OCI-LY7 (cell line): ENCODE results near the gene BCAS4. TPM values are rescaled to one million over a fixed set of nuclear protein-coding genes. Genes with fewer than 3 reads are reported as not detected.

ENCODE experiments used
- BruUV-seq: library from RNA; stranded (reverse); fragments of 400-500 nt; replicated peaks from 2 replicates; lab custom pipeline; 2021; lab: Mats Ljungman, UMichigan
- CTCF ChIA-PET: fragments of 300-600 bp; sonication (Branson Sonifier 250); formaldehyde crosslinking; loops from one replicate; lab custom pipeline; 2022; ENCODE audit warnings: antibody characterized with exemption; ENCODE audit not compliant: unreplicated experiment; lab: Charles Lee
- POLR2A ChIA-PET: fragments of 300-600 bp; sonication (Branson Sonifier 250); formaldehyde crosslinking; loops from one replicate; lab custom pipeline; 2022; ENCODE audit warnings: antibody characterized with exemption; lab: Charles Lee
- DNase-seq: peaks from one replicate; pipeline ENCODE4 v3.0.0-alpha.2; 2015; ENCODE audit warnings: low spot score
- H2AFZ ChIP-seq: fragments of 200-600 bp; sonication (generic), shearing (Covaris generic); 2 replicates; pipeline ENCODE4 v1.6.1; 2014; ENCODE audit warnings: mild to moderate bottlenecking, antibody characterized with exemption, low read length, moderate library complexity
- H3K27ac ChIP-seq: fragments of 200-600 bp; sonication (generic); 2 replicates; pipeline ENCODE4 v1.5.1; 2014; ENCODE audit warnings: mixed run types, low read depth, mild to moderate bottlenecking, moderate library complexity, low read length, inconsistent platforms; ENCODE audit not compliant: poor library complexity, severe bottlenecking
- H3K36me3 ChIP-seq: fragments of 200-600 bp; sonication (generic); 2 replicates; pipeline ENCODE4 v1.6.1; 2014; ENCODE audit warnings: mild to moderate bottlenecking, antibody characterized with exemption, low read length, moderate library complexity, mixed read lengths; ENCODE audit not compliant: insufficient read depth
- H3K4me1 ChIP-seq: fragments of 200-600 bp; sonication (generic); 2 replicates; pipeline ENCODE4 v1.5.1; 2014; ENCODE audit warnings: mild to moderate bottlenecking, low read length; ENCODE audit not compliant: insufficient read depth, poor library complexity, severe bottlenecking
- H3K4me2 ChIP-seq: fragments of 200-600 bp; sonication (generic); 2 replicates; pipeline ENCODE4 v1.6.1; 2014; ENCODE audit warnings: mild to moderate bottlenecking, low read length
- H3K4me3 ChIP-seq: fragments of 200-600 bp; sonication (generic); 2 replicates; pipeline ENCODE4 v1.5.1; 2014; ENCODE audit warnings: mild to moderate bottlenecking, low read depth, low read length; ENCODE audit not compliant: poor library complexity, severe bottlenecking
- H3K79me2 ChIP-seq: fragments of 200-600 bp; sonication (generic); 2 replicates; pipeline ENCODE4 v1.6.1; 2016; ENCODE audit warnings: low read depth, mild to moderate bottlenecking, low read length, moderate library complexity, mixed read lengths; ENCODE audit not compliant: insufficient read depth
- H3K9me2 ChIP-seq: fragments of 200-600 bp; sonication (generic); 2 replicates; pipeline ENCODE4 v1.6.1; 2016; ENCODE audit warnings: mild to moderate bottlenecking, low read length, mixed read lengths; ENCODE audit not compliant: insufficient read depth
- H3K9me3 ChIP-seq: fragments of 200-600 bp; sonication (generic); 2 replicates; pipeline ENCODE4 v1.6.1; 2014; ENCODE audit warnings: mild to moderate bottlenecking, mixed run types, low read length, mixed read lengths
- H4K20me1 ChIP-seq: fragments of 200-600 bp; sonication (generic); 2 replicates; pipeline ENCODE4 v1.6.1; 2014; ENCODE audit warnings: mild to moderate bottlenecking, antibody characterized with exemption, low read length, moderate library complexity, mixed read lengths; ENCODE audit not compliant: insufficient read depth
- CTCF ChIP-seq: fragments of 200-600 bp; sonication (generic); conservative IDR thresholded peaks from 2 replicates; pipeline ENCODE4 v1.5.1; 2014; ENCODE audit warnings: mild to moderate bottlenecking, antibody characterized with exemption, low read length, moderate library complexity, mixed read lengths
- EZH2phosphoT487 ChIP-seq: fragments of 200-600 bp; sonication (generic); IDR thresholded peaks from 2 replicates; pipeline ENCODE4 v1.6.1; 2018; ENCODE audit warnings: low read depth, borderline replicate concordance, mild to moderate bottlenecking, mixed run types, antibody characterized with exemption, low read length, moderate library complexity, mixed read lengths
- intact Hi-C: fragments of 100-400 bp; cut with micrococcal nuclease; formaldehyde crosslinking; loops from one replicate; pipeline ENCODE4 v1.10.0; 2022; ENCODE audit not compliant: unreplicated experiment
- small RNA-seq: library from RNA; depleted of rRNA; stranded (forward); fragments of <200 nt; gene quantifications from one replicate; pipeline ENCODE3, GENCODE V24; 2014
- total RNA-seq, 2 experiments: library from RNA; depleted of rRNA in 1 of 2; stranded (reverse); fragments of >200 nt in 1 of 2; shearing (Covaris generic) in 1 of 2; gene quantifications; 2 replicates each; pipeline ENCODE4 v1.2.3, GENCODE V29; 2014 to 2022

Gene BCAS4
- total RNA-seq, 2 experiments from 2014 or later, result 173 to 181 TPM

- intact Hi-C loops, result no loop called here
- H3K27ac ChIP-seq, result no peak overlapping the region
- H3K4me1 ChIP-seq, result peaks cover 92% of the 10 kb centered on the region
- no peaks in the 10 kb centered on the region for H3K9me2 ChIP-seq
- H3K9me3 ChIP-seq, result no peaks in the 10 kb centered on the region
- ChIA-PET POLR2A (interaction anchor here (0.9 to 1.6 kb wide), 2 partner anchors 10 to 140 kb away, joined by 3 to 6 read pairs; no protein-coding TSS in a partner anchor), CTCF (no interaction called here)
- H3K4me2 ChIP-seq, result peak overlapping the region; percentile 8; the same call in 1 of the 2 replicates
- no peak for DNase-seq
- H2AFZ ChIP-seq, result no peak overlapping the region
- no peak overlapping the region for H3K4me3 ChIP-seq
- H3K79me2 ChIP-seq, result peaks cover 99% of the 10 kb centered on the region
- peaks cover 75% of the 10 kb centered on the region for H4K20me1 ChIP-seq
- TF ChIP-seq EZH2phosphoT487 (no peak), CTCF (no peak)
- H3K36me3 ChIP-seq, result peaks cover 98% of the 10 kb centered on the region
- BruUV-seq, result no TSS peak
Measured at GRCh38 chr20:50924261-50924920, 129.5 kb downstream of the BCAS4 start.

- H3K79me2 ChIP-seq, result peaks cover 89% of the 10 kb centered on the region
- no peak for TF ChIP-seq EZH2phosphoT487
- TF ChIP-seq CTCF, result no peak
- DNase-seq, result no peak
- H3K4me1 ChIP-seq, result peaks cover 76% of the 10 kb centered on the region
- H3K9me3 ChIP-seq, result no peaks in the 10 kb centered on the region
- H3K4me2 ChIP-seq, result peak overlapping the region; percentile 42
- ChIA-PET CTCF (no interaction called here), POLR2A (interaction anchor here (0.6 to 1.6 kb wide), 5 partner anchors 10 to 670 kb away, joined by 3 to 5 read pairs (median 3); partner anchors contain the start of gene BCAS4)
- intact Hi-C loops, result no loop called here
- BruUV-seq, result no TSS peak
- H3K4me3 ChIP-seq, result no peak overlapping the region
- no peaks in the 10 kb centered on the region for H3K9me2 ChIP-seq
- peaks cover 86% of the 10 kb centered on the region for H3K36me3 ChIP-seq
- peaks cover 59% of the 10 kb centered on the region for H4K20me1 ChIP-seq
- no peak overlapping the region for H3K27ac ChIP-seq
- no peak overlapping the region for H2AFZ ChIP-seq
Measured at GRCh38 chr20:50926530-50926929, 131.7 kb downstream of the BCAS4 start.

Small RNA genes lying within 50 kb of the gene (small RNA-seq; reads per million reads assigned to genes)
- gene TMSB4XP6, result not detected

Other genes starting within 250 kb of the BCAS4 start
- gene RIPOR3, start 103.5 kb upstream of the BCAS4 start, total RNA-seq (2014; rRNA removed; shearing (Covaris generic)), result not detected in 2 replicates
- gene RIPOR3, start 103.5 kb upstream of the BCAS4 start, total RNA-seq (2022), result 0.35 and 0.53 TPM in 2 replicates
- gene PARD6B, start 63.5 kb upstream of the BCAS4 start, total RNA-seq (2014; rRNA removed; shearing (Covaris generic)), result 4.4 and 5.8 TPM in 2 replicates
- gene PARD6B, start 63.5 kb upstream of the BCAS4 start, total RNA-seq (2022), result 5.1 and 6.1 TPM in 2 replicates
- gene ADNP, start 136.4 kb downstream of the BCAS4 start, total RNA-seq (2014; rRNA removed; shearing (Covaris generic)), result 51.5 and 58.6 TPM in 2 replicates
- gene ADNP, start 136.4 kb downstream of the BCAS4 start, total RNA-seq (2022), result 94.9 and 105 TPM in 2 replicates
- 60.2 and 70.1 TPM in 2 replicates for gene DPM1, start 163.5 kb downstream of the BCAS4 start, total RNA-seq (2014; rRNA removed; shearing (Covaris generic))
- 68.2 and 71.2 TPM in 2 replicates for gene DPM1, start 163.5 kb downstream of the BCAS4 start, total RNA-seq (2022)
- gene MOCS3, start 163.8 kb downstream of the BCAS4 start, total RNA-seq (2014; rRNA removed; shearing (Covaris generic)), result 4.8 and 7.7 TPM in 2 replicates
- 5.6 and 5.8 TPM in 2 replicates for gene MOCS3, start 163.8 kb downstream of the BCAS4 start, total RNA-seq (2022)
- not detected in 2 replicates for gene KCNG1, start 228.0 kb downstream of the BCAS4 start, total RNA-seq (2014; rRNA removed; shearing (Covaris generic))
- gene KCNG1, start 228.0 kb downstream of the BCAS4 start, total RNA-seq (2022), result not detected in 2 replicates